H1 (cell line): ENCODE data around the gene SH3PXD2B. TPM values are rescaled to one million over a fixed set of nuclear protein-coding genes. Genes with fewer than 3 reads are reported as not detected.

Experiments
- CTCF ChIA-PET: fragments of 300-600 bp; sonication (Branson Sonifier 250); formaldehyde crosslinking; loops from one replicate; lab custom pipeline; 2021; ENCODE audit not compliant: partially characterized antibody; lab: Charles Lee
- POLR2A ChIA-PET: fragments of 300-600 bp; sonication (Branson Sonifier 250); formaldehyde crosslinking; loops from one replicate; lab custom pipeline; 2021; ENCODE audit warnings: inconsistent platforms; ENCODE audit not compliant: partially characterized antibody; lab: Charles Lee
- DNase-seq, 2 experiments: peaks; one replicate each; pipeline versions ENCODE4 v3.0.0 to v3.0.0-alpha.2; 2010 to 2022; ENCODE audit warnings: low spot score in 2 of 2, low read depth in 1 of 2, mixed read lengths in 1 of 2
- FAIRE-seq: peaks from 2 replicates; lab custom pipeline; 2011; peaks lifted over from hg19 to GRCh38; lab: Jason Lieb, UNC
- H2AFZ ChIP-seq: 2 replicates; pipeline ENCODE4 v1.8.1; 2012; ENCODE audit warnings: low read length, inconsistent platforms
- H2AK5ac ChIP-seq: 2 replicates; pipeline ENCODE4 v1.6.1; 2013; ENCODE audit warnings: low read depth, low read length
- H2BK120ac ChIP-seq: replicated peaks from 2 replicates; pipeline ENCODE3; 2013; ENCODE audit warnings: low read depth, low read length, inconsistent platforms
- H2BK12ac ChIP-seq: 2 replicates; pipeline ENCODE4 v1.6.1; 2013; ENCODE audit warnings: low read depth, low read length
- H2BK15ac ChIP-seq: 2 replicates; pipeline ENCODE4 v1.6.1; 2013; ENCODE audit warnings: low read length
- H2BK20ac ChIP-seq: 2 replicates; pipeline ENCODE4 v1.6.1; 2013; ENCODE audit warnings: low read length
- H2BK5ac ChIP-seq: 2 replicates; pipeline ENCODE4 v1.6.1; 2013; ENCODE audit warnings: low read depth, low read length
- H3K14ac ChIP-seq: 2 replicates; pipeline ENCODE4 v1.6.1; 2013; ENCODE audit warnings: inconsistent platforms; ENCODE audit not compliant: insufficient read length
- H3K18ac ChIP-seq: 2 replicates; pipeline ENCODE4 v1.6.1; 2013; ENCODE audit warnings: low read length; ENCODE audit errors: extremely low read depth
- H3K23ac ChIP-seq: 2 replicates; pipeline ENCODE4 v1.6.1; 2013; ENCODE audit warnings: inconsistent platforms; ENCODE audit not compliant: insufficient read length
- H3K23me2 ChIP-seq: 2 replicates; pipeline ENCODE4 v1.6.1; 2013; ENCODE audit warnings: low read depth, low read length
- H3K27ac ChIP-seq: 2 replicates; pipeline ENCODE4 v1.6.1; 2011; ENCODE audit warnings: low read depth, low read length, inconsistent platforms
- H3K27me3 ChIP-seq, 4 experiments: replicated peaks in 1 of 4; 1 replicate in 1 of 4; 2 replicates in 3 of 4; pipeline versions ENCODE4 v1.6.1 to v1.8.1; 2011 to 2013; ENCODE audit warnings: low read length in 3 of 4, mild to moderate bottlenecking in 3 of 4, inconsistent platforms in 2 of 4, mixed read lengths in 2 of 4, moderate library complexity in 1 of 4; ENCODE audit not compliant: control insufficient read depth in 3 of 4, insufficient read depth in 3 of 4; ENCODE audit errors: extremely low read depth in 1 of 4
- H3K36me3 ChIP-seq, 4 experiments: 2 replicates each; pipeline versions ENCODE4 v1.6.1 to v1.8.1; 2011 to 2013; ENCODE audit warnings: mild to moderate bottlenecking in 4 of 4, low read length in 3 of 4, moderate library complexity in 2 of 4, control low read depth in 1 of 4, inconsistent platforms in 1 of 4; ENCODE audit not compliant: insufficient read depth in 4 of 4, control insufficient read depth in 2 of 4
- H3K4ac ChIP-seq: replicated peaks from 2 replicates; pipeline ENCODE3; 2013; ENCODE audit warnings: low read length, low read depth, mixed read lengths, inconsistent platforms; ENCODE audit not compliant: insufficient read length
- H3K4me1 ChIP-seq, 4 experiments: replicated peaks in 1 of 4; 1 replicate in 1 of 4; 2 replicates in 3 of 4; pipeline versions ENCODE4 v1.6.1 to v1.8.1; 2011 to 2013; ENCODE audit warnings: low read length in 3 of 4, inconsistent platforms in 2 of 4, mixed read lengths in 1 of 4; ENCODE audit not compliant: insufficient read depth in 4 of 4, control insufficient read depth in 3 of 4
- H3K4me2 ChIP-seq, 2 experiments: 2 replicates each; pipeline versions ENCODE4 v1.6.1 to v1.8.1; 2011 to 2013; ENCODE audit warnings: low read depth in 2 of 2, low read length in 2 of 2, control low read depth in 1 of 2, inconsistent platforms in 1 of 2, mild to moderate bottlenecking in 1 of 2; ENCODE audit not compliant: insufficient read depth in 1 of 2
- H3K4me3 ChIP-seq, 4 experiments: fragments of 200-600, 300-600 bp in 1 of 4; sonication (generic), shearing (Covaris generic), sonication (Bioruptor Twin) in 1 of 4; 2 replicates each; pipeline versions ENCODE4 v1.5.1 to v1.8.1; 2011 to 2016; ENCODE audit warnings: low read length in 4 of 4, low read depth in 3 of 4, control low read depth in 2 of 4, inconsistent platforms in 2 of 4, mild to moderate bottlenecking in 2 of 4, mixed read lengths in 1 of 4, moderate library complexity in 1 of 4; ENCODE audit not compliant: insufficient read depth in 2 of 4; ENCODE audit errors: extremely low read depth in 1 of 4
- H3K56ac ChIP-seq: replicated peaks from 2 replicates; pipeline ENCODE3; 2013; ENCODE audit warnings: low read depth, mild to moderate bottlenecking, mixed read lengths, low read length, inconsistent platforms; ENCODE audit not compliant: insufficient read length
- H3K79me1 ChIP-seq: 2 replicates; pipeline ENCODE4 v1.6.1; 2013; ENCODE audit warnings: low read depth, low read length, control low read depth
- H3K79me2 ChIP-seq, 2 experiments: 2 replicates each; pipeline versions ENCODE4 v1.6.1 to v1.8.1; 2012 to 2013; ENCODE audit warnings: low read length in 2 of 2, mild to moderate bottlenecking in 2 of 2, inconsistent platforms in 1 of 2; ENCODE audit not compliant: insufficient read depth in 2 of 2, control insufficient read depth in 1 of 2
- H3K9ac ChIP-seq, 4 experiments: replicated peaks in 1 of 4; 1 replicate in 1 of 4; 2 replicates in 3 of 4; pipeline versions ENCODE4 v1.6.1 to v1.8.1; 2011 to 2013; ENCODE audit warnings: low read depth in 3 of 4, low read length in 3 of 4, control low read depth in 2 of 4, mild to moderate bottlenecking in 2 of 4, moderate library complexity in 2 of 4, inconsistent platforms in 1 of 4; ENCODE audit errors: extremely low read depth in 1 of 4
- H3K9me3 ChIP-seq, 2 experiments: 2 replicates each; pipeline versions ENCODE4 v1.6.1 to v1.8.1; 2012 to 2013; ENCODE audit warnings: mild to moderate bottlenecking in 2 of 2, moderate library complexity in 2 of 2, control low read depth in 1 of 2, inconsistent platforms in 1 of 2, low read depth in 1 of 2, low read length in 1 of 2, mixed read lengths in 1 of 2; ENCODE audit not compliant: insufficient read depth in 2 of 2
- H4K20me1 ChIP-seq, 2 experiments: replicated peaks in 1 of 2; 2 replicates each; pipeline versions ENCODE3 to v1.8.1; 2011 to 2013; ENCODE audit warnings: inconsistent platforms in 2 of 2, low read length in 2 of 2, mild to moderate bottlenecking in 1 of 2; ENCODE audit not compliant: insufficient read depth in 2 of 2, control insufficient read depth in 1 of 2
- H4K5ac ChIP-seq: 2 replicates; pipeline ENCODE4 v1.6.1; 2013; ENCODE audit warnings: low read length, low read depth, mixed read lengths, inconsistent platforms; ENCODE audit not compliant: insufficient read length
- H4K8ac ChIP-seq: 2 replicates; pipeline ENCODE4 v1.8.0; 2013; ENCODE audit warnings: mild to moderate bottlenecking, moderate library complexity, low read length, inconsistent platforms; ENCODE audit not compliant: insufficient read depth; ENCODE audit errors: extremely low read depth
- H4K91ac ChIP-seq: replicated peaks from 2 replicates; pipeline ENCODE3; 2013; ENCODE audit warnings: low read length, mixed read lengths, inconsistent platforms; ENCODE audit not compliant: insufficient read length
- CBX8 ChIP-seq: fragments of 300-800, 300-1000 bp; sonication (generic); IDR thresholded peaks from 2 replicates; pipeline ENCODE4 v1.7.1; 2016; ENCODE audit warnings: low read depth, low read length, borderline replicate concordance
- CHD2 ChIP-seq: IDR thresholded peaks from 2 replicates; pipeline ENCODE4 v1.6.1; 2012; ENCODE audit warnings: low read length, improper control_type of control experiment
- CTBP2 ChIP-seq: IDR thresholded peaks from 2 replicates; pipeline ENCODE4 v1.7.0; 2011; ENCODE audit warnings: borderline replicate concordance, mild to moderate bottlenecking, moderate library complexity, mixed read lengths, low read length; ENCODE audit not compliant: insufficient read depth, insufficient read length
- MAFK ChIP-seq: IDR thresholded peaks from 2 replicates; pipeline ENCODE4 v1.6.1; 2012; ENCODE audit warnings: low read depth, mild to moderate bottlenecking, improper control_type of control experiment, low read length
- SP1 ChIP-seq: IDR thresholded peaks from 2 replicates; pipeline ENCODE4 v1.6.1; 2011; ENCODE audit warnings: low read depth, low read length
- WGBS, 2 experiments: shearing (Covaris generic) in 1 of 2; methylation state at CpG; one replicate each; pipeline versions ENCODE4 v1.1.6 to v1.1.7; 2013 to 2015; ENCODE audit warnings: low lambda C conversion rate in 2 of 2, mixed read lengths in 2 of 2, inconsistent platforms in 1 of 2, low coverage in 1 of 2, missing lambda C conversion rate in 1 of 2; ENCODE audit not compliant: insufficient replicate concordance in 2 of 2, insufficient coverage in 1 of 2, insufficient read length in 1 of 2; ENCODE audit errors: extremely low coverage in 1 of 2, missing lambda C conversion rate in 1 of 2; 5-methylcytosine and 5-hydroxymethylcytosine counted together
- polyA plus RNA-seq, 7 experiments: library from polyadenylated mRNA; depleted of rRNA in 3 of 7; stranded (reverse) in 5 of 7; unstranded in 2 of 7; fragments of >200 nt in 5 of 7; fragments of 200-250 nt in 2 of 7; gene quantifications; 1 replicate in 5 of 7; 2 replicates in 1 of 7; 4 replicates in 1 of 7; pipeline versions ENCODE4 v1.2.1 to v1.2.3, GENCODE V29; 2011 to 2013; ENCODE audit warnings: missing spikeins in 2 of 7, mixed read lengths in 2 of 7
- total RNA-seq: library from RNA; stranded (reverse); fragmentation: NEBNext Ultra II Directional; extraction: Animal tissue kit (Norgen Biotek cat#: 25700); gene quantifications from 2 replicates; pipeline ENCODE4 v1.2.1, GENCODE V29; 2021

SH3PXD2B gene
- total and polyA plus RNA-seq, 2 of the 8 experiments (the other 6 are each of a cell fraction or from before 2014, with no cell fraction given), result 32.9 to 72.9 TPM

DNA sequence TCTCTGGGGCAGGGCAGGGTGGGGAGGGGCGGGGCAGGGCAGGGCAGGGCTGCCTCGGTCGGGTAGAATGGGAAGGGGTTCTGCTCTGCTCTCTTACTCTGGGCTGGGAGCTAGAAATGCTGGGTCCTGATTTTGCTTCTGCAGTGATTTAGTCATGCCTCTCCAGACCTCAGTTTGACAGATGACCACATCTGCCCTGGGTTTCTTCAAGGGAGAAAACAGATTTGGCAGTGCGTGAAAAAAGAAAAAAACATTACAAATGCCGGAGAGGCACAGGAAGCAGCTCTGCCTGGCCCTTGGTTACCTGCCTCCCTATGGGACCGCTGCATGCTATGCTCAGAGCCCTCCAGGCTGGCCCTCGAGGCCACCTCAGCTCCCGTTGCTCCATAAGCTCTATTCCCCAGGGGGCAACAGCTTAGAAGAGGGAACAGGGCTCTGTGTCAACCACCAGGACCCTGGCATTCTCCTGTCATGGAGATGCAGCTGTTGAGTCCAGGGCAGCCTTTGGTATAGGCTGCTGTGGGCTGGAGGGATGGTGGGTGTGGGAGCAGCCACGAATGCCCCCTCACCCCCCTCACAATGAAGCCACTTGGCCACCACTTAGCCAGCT lies 117.5 kb downstream of the SH3PXD2B start:
- no peak overlapping the region for H3K9ac ChIP-seq
- H3K79me2 ChIP-seq, result no peaks in the 10 kb centered on the region
- H3K4me3 ChIP-seq, result no peak overlapping the region
- TF ChIP-seq CBX8 (no peak), MAFK (no peak), CTBP2 (no peak), SP1 (no peak), CHD2 (no peak)
- no peak overlapping the region for H4K8ac ChIP-seq
- no peak overlapping the region for H3K56ac ChIP-seq
- ChIA-PET CTCF (interaction anchor here (0.6 to 0.8 kb wide), 3 partner anchors 8 to 1670 kb away, joined by 3 read pairs; no protein-coding TSS in a partner anchor), POLR2A (interaction anchor here (0.5 to 0.6 kb wide), 2 partner anchors 33 to 759 kb away, joined by 3 to 5 read pairs; no protein-coding TSS in a partner anchor)
- no peak overlapping the region for H2BK15ac ChIP-seq
- H2BK20ac ChIP-seq, result no peak overlapping the region
- no peaks in the 10 kb centered on the region for H3K4me1 ChIP-seq
- no peak for DNase-seq
- no peak overlapping the region for H2AK5ac ChIP-seq
- no peak overlapping the region for H4K91ac ChIP-seq
- H3K14ac ChIP-seq, result no peak overlapping the region
- H4K20me1 ChIP-seq, result peaks cover 0 to 4% of the 10 kb centered on the region in 2 experiments
- H4K5ac ChIP-seq, result no peak overlapping the region
- 87% methylated on average over 8 of the region's 9 CpGs; no CpG with 5 or more reads in 1 of the 2 experiments for WGBS, 2 experiments
- H3K9me3 ChIP-seq, result no peaks in the 10 kb centered on the region
- no peak overlapping the region for H3K4me2 ChIP-seq
- no peak for FAIRE-seq
- no peak overlapping the region for H3K23ac ChIP-seq
- no peak overlapping the region for H2AFZ ChIP-seq
- H2BK5ac ChIP-seq, result no peak overlapping the region
- peaks cover 0 to 12% (median 5%) of the 10 kb centered on the region in 4 experiments; a peak in 4 of 8 replicates for H3K36me3 ChIP-seq
- H2BK12ac ChIP-seq, result no peak overlapping the region
- H3K4ac ChIP-seq, result no peak overlapping the region
- no peaks in the 10 kb centered on the region; the same call in 1 of the 2 replicates for H3K23me2 ChIP-seq
- H2BK120ac ChIP-seq, result no peak overlapping the region
- no peaks in the 10 kb centered on the region for H3K79me1 ChIP-seq
- H3K27ac ChIP-seq, result no peak overlapping the region
- no peaks in the 10 kb centered on the region for H3K27me3 ChIP-seq
- H3K18ac ChIP-seq, result no peak overlapping the region
